ENCODE measurements around the gene RPL36.
"Not testable (repeated sequence)": the region's sequence is repeated elsewhere in the genome, so short reads cannot be mapped to it uniquely, and the experiment has no call there.

The RPL36 gene

DNA sequence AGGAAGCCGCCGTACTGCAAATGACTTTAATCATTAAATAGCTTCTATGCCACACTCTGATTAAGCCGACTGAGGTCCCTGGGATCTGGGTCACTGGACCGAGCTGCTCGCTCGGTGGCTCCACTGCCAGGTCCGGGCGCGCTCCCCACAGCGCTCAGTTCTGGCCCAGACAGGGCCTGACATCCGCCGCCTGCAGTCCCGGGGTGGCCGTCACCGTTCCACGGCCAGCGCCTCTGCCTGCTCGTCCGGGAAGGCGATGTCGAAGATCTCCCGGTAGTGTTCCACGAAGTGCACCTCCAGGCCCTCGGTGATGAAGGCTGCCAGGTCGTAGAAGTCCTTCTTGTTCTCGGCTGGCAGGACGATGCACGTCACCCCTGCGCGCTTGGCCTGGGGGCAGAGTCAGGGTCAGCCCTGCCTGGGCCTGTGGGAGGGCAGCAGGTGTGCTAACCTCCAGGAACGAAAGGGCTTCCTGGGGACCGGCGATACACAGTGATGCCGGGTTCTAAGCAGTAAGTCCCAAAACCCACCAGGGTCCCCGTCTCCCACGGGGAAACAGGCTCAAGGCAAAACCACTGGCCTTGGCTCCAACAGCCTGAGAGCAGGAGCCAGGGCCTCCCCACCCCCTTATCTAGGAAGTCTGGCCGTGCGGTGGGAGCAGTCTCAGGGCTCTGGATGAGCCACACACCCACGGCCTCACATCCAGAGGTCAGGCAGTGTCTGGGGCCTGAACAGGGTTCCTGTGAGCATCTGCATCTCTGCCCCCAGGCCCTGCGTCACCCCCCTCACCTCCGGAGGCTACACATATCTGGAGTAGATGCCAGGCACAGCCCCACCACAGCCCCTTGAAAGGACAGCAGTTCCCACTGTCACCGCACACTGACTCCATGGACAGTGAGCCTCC is 2.0 kb downstream of the RPL36 start:
- no peak for DNase-seq

DNA sequence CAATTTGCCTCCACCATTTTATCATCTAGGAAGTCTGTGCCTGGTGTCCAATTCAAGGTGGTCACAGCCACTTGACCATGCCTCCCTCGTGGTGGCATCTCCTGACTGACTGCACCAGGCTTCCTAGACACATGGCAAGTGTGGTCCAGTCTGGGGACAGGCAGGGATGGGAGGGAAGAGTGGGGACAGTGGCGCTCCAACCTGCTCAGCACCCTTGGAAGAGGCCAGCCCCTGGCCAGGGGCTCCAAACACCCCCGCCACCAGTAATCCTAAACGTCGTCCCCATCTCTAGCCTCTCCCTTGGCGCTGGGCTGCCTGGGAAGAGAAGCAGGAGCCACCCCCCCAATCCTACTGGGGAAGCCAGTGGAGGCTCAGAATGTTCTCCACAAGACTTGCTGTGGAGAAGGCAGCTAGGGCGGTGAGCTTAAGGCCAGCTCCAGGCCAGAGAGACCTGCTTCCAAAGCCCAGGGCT is 2.7 kb downstream of the RPL36 start:
- no peak for DNase-seq

DNA sequence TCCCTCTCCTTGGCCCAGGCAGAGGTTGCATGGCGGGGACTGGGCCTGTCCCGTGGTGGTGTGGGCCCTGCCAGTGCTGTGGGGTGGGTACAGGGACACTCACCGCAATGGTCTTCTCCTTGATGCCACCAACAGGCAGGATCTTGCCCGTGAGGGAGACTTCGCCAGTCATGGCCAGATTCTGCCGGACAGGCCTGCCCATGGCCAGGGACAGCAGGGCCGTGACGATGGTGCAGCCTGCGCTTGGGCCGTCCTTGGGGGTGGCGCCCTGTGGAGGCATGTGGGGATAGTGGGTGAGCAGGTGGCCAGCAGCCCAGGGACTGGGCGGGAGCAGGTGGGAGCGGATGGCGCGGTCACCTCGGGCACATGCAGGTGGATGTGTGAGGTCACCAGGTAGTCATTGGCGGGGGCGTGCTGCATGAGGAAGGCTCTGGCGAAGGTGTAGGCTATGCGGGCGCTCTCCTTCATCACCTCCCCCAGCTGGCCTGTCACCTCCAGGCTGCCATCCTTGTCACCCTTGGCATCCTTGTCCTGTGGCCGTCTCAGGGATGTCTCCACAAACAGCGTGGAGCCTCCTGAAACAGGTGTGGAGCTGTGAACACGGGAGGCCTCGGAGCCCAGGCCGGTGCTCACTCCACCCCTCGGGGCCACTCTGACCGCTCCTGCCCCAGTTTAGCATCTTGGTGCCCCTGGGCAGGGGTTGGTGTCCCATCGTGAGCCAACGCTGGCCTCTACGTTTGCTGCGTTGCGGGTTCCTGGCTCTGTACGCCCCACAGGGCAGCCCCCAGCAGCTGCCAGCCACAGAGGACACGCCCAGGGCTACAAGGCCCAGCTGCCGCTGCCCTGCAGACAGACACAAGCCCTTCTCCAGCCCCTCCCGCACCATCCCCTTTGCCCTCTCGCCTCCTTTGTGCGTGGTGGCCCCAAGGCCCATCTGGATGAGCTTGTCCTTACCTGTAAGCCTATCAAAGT is 3.4 kb downstream of the RPL36 start:
- no peak for DNase-seq

DNA sequence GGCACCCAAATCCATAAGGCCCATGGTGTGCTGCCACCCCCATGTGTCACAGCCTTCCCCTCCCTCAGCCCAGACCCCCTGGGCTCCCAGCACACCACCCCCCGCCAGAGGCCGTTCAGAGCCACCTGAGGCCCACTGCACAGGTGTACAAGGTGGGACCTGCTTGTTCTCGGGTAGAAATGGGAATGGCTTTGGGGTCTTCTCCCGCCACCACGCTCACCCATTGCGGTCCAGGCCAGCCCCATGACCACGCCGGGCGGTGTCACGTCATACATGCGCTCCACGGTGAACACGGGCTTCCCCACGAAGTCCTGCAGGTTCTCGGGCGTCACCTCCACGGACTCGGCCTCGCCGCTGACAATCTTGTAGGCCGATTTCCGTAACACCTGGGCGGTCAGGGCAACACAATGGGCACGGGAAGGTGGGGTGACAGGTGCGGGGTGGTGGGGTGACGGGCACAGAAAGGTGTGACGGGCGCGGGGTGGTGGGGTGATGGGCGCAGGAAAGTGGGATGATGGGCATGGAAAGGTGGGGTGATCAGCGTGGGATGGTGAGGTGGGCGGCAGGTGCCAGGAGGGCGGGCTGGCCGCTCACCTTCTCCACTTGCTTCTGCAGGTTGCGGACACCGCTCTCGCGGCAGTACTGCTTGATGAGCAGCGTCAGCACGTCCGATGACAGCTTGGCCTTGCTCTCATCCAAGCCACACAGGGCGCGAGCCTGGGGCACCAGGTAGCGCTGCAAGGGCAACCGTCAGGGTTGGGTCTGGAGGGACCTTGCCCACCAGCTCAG is 4.3 kb downstream of the RPL36 start:
- DNase-seq: no peak

DNA sequence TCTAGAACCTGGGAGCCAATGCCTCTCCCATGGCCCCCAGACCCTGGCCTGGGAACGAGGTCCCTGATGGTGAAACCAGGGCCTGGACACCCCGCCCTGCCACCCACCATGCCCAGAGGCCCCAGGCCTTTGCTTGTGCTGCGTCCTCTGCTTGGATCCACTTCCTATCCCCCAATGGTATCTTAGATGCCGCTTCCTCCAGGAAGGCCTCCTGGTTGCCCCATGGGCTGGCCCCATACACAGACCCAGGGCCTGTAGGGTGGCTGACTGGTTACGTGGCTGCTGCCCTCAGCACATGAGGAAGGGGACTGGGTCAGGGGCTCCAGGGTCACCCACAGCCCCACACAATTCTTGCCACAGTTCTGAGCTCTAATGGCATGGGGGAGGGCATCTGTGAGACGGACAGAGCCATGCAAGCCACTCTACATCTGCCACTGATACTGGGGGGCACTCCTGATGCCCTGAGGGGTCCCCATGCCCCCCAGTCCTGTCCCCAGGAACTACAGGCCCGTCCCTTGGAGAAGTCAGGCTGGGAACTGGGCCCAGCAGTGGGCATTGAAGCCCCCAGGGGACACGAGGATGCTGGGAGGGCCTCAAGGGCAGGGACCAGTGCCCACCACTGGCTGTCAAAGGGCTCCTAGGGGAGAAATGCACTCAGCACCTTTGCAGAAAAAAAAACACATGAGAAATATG is 5.0 kb downstream of the RPL36 start:
- DNase-seq: no peak

DNA sequence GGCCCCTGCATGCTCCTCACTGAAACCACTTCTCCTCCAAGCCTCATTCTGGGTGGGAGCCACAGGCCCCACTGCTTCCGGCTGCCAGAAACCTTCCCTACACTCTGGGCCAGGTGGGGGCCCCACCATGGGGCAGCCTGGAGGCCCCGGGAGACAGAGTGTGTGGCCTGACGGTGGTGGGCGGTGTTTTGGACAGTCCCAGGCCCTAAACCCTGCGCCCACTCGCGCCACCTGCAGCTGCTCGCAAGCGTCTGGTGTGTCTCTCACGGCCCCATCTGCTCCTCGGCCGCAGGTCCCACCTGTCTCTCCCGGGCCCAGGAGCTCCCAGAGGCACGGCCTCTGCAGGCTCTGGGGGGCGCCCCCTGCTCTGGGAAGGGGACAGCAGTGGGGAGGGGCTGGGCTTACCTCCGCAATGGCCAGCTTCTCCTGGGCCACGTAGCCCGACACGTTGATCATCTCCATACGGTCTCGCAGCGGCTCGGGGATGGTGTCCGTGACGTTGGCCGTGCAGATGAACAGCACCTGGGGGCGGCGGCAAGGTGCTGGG is 5.6 kb downstream of the RPL36 start:
- DNase-seq: no peak

DNA sequence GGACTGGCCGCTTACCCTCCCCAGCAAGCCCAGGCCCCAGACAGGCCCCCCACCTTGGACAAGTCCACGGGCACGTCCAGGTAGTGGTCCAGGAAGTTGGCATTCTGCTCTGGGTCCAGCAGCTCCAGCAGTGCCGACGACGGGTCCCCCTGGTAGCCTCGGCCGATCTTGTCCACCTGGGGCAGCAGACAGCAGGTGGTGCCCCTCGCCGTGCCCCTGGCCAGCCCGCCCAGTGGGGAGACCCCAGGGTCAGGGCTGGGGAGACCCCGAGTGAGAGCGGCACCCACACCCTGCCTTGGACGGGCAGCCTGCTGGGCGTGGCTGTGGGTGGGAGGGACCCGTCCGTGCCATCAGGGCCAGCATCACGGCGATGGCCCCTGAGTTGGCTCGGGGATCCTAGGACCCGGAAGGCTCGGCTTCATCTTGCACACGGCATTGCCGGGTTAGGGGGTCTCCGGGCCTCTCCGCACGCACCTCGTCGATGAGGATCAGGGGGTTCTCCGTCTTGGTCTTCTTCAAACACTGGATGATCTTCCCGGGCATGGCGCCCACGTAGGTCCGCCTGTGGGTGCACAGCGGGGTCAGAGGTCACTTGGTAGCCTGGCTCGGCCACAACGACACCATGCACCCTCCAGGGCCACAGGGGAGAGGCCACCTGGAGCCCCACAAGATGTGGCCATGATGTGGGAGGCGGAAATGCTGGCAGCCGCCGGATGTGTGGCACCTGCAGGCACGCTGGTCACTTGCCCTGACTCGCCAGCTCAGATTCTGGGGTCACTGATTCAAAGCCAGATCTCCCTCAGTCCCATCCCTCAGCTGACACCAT is 6.3 kb downstream of the RPL36 start:
- DNase-seq: no peak

DNA sequence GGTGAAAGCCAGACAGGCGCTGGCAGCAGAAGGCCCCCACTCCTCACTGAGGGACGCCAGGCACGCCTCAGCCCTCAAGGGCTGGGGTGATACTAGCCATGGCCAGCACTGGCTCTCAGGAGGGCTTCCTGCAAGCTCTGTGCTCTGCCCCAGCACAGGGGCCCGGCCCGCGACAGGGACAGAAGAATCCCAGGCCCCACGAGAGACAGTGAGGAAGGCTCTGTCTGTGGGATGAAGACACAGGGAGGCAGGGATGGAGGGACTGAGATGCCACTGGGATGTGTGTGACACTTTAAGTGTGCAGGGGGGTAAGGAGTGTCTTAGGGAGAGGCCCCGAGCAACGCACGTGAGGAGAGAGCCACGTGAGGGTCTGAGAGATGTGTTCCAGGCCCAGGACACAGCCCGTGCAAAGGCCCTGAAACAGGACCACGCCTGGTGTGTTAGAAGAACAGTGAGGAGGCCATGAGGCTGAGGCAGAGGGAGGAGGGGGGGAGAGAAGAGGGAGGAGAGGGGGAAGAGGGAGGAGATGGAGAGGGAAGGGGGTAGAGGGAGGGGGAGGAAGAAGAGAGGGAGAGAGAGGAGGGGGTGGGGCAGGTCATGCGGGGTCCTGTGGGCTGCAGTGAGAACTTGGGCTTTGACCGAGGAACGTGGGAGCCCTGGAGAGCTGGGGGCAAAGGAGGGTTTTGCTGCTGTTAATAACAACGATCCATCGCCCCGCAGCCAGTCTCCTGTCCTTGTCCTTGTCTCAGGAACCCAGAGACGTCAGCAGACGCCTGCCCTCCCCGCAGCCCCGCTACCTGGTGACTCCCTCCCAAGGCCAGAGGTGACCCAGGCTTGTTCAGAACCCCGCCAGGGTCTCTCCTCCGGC is 7.2 kb downstream of the RPL36 start:
- no peak for DNase-seq

DNA sequence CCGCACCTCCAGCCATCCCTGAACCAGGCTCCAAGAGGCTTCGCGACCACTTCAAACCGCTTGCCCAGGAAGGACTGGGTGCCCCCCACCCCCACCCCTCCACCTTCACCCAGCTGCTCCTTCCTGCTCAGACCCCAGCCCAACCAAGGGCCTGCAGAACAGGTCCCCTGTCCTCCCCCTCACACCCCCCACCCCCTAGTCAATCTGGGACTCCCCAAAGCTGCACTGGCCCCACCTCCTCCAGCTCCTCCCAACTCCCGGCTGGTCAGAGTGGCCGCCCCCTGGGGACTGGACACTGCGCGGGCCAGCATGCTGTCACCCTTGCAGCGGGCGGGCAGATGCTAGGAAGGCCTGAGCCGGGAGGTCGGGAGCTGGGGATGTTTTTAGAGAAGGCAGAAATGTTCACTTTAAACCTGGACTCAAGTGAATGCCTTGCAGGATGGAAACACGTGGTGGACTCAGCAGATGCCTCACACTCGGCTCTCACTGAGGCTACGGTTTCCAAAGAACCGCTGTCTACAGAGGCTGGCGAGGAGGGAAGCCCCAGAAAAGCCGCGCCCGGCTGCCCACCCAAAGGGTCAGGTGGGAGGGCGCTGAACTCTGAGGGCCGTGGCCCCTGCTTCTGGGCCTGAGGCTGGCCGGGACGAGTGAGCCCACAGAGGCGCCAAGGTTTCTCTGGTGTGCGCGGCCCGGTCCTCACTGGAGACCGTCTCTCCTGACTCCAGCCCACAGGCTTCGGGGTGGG is 8.0 kb downstream of the RPL36 start:
- DNase-seq: no peak

DNA sequence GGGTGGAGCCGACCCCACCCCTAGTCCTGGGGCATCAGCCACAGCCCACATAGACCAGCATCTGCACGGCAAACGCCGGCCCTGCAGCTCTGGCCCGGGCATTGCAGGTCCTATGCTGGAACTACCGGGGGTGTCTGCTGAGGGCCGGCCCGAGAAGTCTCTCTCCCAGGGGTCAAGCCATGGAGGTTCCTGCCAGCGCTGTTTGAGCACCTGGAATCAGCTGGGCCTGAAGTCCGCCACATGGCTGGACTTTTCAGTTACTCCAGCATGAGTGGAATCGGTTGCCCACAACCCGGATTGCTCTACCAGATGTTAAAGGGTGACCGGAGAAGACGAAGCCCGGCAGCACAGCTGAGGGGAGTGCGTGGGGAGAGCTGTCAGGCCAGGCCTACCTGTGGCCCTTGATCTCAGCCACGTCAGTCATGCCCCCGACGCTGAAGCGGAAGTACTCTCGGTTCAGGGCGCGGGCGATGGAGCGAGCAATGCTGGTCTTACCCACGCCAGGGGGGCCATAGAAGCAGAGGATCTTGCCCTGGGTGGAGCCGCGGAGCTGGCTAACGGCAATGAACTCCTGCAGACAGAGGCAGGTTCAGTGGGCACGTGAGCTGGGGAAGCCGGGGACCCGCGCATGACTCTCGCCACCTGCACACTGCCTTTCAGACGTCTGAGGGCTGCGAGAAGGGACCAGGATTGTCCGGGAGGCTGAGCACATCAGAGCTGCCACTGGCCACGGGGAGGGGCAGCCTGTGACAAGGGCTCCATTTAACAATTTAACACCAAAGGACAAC is 8.7 kb downstream of the RPL36 start:
- DNase-seq: no peak

DNA sequence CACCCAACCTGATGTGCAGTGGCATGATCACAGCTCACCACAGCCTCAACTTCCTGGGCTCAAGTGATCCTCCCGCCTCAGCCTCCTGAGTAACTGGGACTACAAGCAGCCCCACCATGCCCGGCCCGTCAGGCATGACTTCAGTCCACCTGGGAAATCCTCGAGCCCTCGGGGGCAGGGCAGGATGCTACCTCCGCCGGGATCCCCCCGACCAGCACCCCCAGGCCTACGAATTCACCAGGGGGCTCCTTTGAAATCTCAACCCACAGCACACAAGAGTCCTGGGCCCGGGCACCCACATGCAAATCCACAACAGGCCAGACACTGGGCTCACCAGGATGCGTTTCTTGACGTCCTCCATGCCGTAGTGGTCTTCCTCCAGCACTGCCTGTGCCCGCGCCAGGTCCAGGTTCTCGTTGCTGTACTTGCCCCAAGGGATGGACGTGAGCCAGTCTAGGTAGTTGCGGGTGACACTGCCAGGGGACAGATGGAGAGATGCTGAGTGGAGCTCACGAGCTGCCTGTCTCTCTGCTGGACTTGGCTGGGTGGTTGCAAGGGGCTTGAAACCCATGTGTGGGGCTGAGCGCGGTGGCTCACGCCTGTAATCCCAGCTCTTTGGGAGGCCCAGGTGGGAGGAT is 10.5 kb downstream of the RPL36 start:
- DNase-seq: no peak

DNA sequence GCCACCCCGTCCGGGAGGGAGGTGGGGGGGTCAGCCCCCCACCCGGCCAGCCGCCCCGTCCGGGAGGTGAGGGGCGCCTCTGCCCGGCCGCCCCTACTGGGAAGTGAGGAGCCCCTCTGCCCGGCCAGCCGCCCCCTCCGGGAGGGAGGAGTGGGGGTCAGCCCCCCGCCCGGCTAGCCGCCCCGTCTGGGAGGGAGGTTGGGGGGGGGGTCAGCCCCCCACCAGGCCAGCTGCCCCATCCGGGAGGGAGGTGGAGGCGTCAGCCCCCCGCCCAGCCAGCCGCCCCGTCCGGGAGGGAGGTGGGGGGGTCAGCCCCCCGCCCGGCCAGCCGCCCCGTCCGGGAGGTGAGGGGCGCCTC is 11.9 kb downstream of the RPL36 start:
- not testable (repeated sequence) for DNase-seq

DNA sequence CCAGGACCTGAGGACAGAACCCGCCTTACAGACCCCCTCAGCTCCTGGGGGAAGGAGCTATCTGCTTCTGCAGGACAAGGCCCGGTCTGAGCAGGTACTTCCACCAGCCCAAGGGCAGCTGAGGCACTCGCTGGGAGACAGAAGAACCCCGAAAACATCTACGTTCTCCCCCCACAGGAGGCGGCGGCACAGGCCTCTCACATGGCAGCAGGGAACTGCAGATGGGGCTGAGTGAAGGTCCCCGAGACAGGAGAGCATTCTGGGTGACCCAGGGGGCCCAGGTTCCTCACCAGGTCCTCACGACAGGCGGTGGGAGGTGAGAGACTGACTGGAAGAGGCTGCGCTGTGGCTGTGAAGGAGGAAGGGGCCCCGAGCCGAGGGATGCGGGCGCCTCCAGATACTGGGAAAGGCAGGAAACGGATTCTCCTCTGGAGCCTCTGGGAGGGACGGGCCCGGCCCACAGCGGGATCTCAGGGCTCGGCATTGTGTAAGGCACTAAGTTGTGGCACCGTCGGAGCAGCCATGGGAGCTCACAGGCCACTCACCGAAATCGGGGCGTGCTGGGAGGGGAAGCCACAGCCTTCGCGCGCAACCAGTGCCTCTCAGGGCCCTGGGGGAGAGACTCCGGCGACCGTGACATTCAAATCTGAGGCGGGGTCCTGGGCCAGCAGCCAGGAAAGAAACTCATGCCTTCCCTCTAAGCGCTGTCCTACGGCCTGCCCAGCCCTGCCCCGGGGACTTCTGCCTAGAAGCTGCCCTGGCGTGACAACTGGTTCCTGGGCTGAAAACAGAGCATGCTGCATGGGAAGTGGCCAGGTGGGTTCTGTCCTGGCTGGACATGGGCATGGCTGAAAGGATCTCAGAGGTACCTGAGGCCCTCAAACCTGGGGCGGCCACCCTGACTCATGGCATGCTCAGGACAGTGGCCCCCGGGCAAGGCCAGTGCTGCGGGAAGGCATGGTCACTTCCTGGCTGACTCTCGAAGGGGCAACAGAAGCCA is 14.0 kb downstream of the RPL36 start:
- DNase-seq: no peak

DNA sequence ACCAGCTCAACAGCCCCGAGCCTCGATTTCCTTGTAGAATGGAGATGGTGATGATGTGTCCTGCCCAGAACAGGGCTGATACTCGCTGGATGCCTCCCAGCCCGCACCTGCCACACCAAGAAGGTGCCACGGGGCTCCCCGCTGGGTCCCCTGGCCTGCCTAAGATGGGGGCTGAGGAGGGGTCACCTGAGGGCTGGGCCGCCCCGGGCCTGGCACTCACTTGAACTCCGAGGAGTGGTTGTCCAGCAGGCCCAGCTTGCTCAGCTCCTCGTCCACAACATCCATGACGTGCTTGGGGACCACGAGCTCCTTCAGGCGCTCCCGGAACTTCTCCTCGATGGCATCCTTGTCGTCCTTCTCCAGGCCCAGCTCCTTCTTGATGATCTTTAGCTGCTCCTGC is 15.5 kb downstream of the RPL36 start:
- no peak for DNase-seq

DNA sequence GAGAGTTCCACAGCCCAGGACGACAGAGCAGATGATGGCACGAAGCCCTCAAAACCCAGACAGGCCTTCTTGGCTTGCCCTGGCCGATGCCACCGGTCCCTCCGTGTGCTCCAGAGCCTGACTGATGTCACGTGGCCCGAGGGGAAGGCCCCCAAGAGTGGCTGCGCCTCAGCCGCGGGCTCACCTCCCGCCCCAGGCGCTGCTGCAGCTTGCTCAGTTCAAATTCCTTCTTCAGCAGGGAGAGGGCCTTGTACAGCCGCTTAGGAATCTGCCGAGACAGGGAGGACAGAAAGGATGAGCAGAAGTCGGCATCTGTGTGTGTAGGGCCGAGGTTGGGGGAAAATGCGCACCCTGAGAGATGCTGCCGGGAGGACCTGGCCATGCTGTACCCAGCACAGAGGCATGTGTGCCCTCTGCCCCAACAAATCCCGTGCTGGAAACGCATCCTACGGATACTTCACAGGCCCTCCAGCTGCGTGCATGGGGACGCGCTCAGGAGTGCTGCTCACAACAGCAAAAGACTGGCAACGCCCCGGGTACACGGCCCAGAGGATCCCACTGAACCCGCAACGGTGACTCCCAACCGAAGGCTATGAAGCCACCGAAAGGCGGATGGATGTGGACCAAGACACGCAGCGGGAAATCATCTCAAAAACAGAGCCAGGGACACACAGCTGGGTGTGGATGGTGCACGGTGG is 16.9 kb downstream of the RPL36 start:
- DNase-seq: no peak
